AG09309 (cell line): ENCODE results near the gene THSD7A.

ENCODE experiments used
- DNase-seq: peaks from one replicate; pipeline ENCODE4 v3.0.0-alpha.2; 2010; ENCODE audit warnings: low read depth
- H3K4me3 ChIP-seq: 2 replicates; pipeline ENCODE4 v1.5.1; 2011; ENCODE audit warnings: mild to moderate bottlenecking, low read depth, low read length, moderate library complexity; ENCODE audit not compliant: control insufficient read depth
- TF ChIP-seq, protein P1 (sequence below): IDR thresholded peaks from 2 replicates; pipeline ENCODE4 v1.5.1; 2011; ENCODE audit warnings: mild to moderate bottlenecking, low read depth, low read length, inconsistent platforms; ENCODE audit not compliant: insufficient read depth, control insufficient read depth; ENCODE audit errors: missing control alignments

Gene THSD7A

DNA sequence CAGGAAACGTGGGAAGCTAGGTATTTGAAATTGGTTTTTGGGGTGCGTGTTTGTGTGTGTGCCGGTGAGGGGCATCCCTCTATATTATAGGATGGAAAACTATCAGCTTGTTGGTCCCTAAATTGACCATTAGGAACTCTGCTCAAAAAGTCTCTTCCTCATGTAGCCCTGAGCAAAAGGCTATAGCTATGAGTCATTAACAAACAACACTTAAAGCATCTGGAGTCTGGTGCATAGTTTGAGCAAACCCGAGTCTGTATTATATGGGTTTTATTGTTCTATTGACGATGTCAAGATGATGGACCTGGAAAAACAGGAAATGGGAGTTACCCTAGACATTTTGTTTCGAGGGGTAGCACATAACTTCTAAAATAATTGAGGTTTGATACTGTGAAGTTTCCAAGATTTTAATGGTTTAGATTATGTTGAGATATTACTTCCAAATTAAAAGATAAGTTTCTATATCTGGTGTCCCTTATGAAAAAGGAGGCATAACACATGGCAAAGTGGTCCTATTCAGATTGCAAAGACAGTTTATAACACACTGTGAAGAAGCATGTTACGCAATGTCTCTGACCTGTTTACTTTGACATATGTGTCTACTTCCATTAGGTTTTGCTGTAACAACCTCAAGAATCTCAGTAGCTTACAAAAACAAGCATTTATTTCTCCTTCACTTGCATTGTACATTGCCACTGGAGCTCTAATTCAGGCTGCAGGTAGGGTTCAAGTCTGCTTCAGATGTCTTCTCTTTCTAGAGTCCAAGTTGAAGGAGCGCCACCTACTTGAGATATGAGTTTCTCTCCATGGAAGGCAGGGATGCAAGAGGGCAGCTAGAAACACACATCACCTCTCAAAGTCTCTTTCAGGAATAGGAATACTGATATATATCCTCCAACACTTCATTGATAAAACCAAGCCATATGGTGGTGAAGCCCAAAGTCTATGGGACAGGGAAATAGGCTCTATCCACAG is 500.6 kb downstream of the THSD7A start:
- TF ChIP-seq, protein P1, sequence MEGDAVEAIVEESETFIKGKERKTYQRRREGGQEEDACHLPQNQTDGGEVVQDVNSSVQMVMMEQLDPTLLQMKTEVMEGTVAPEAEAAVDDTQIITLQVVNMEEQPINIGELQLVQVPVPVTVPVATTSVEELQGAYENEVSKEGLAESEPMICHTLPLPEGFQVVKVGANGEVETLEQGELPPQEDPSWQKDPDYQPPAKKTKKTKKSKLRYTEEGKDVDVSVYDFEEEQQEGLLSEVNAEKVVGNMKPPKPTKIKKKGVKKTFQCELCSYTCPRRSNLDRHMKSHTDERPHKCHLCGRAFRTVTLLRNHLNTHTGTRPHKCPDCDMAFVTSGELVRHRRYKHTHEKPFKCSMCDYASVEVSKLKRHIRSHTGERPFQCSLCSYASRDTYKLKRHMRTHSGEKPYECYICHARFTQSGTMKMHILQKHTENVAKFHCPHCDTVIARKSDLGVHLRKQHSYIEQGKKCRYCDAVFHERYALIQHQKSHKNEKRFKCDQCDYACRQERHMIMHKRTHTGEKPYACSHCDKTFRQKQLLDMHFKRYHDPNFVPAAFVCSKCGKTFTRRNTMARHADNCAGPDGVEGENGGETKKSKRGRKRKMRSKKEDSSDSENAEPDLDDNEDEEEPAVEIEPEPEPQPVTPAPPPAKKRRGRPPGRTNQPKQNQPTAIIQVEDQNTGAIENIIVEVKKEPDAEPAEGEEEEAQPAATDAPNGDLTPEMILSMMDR, result no peak
- H3K4me3 ChIP-seq, result no peak overlapping the region
- DNase-seq, result no peak

DNA sequence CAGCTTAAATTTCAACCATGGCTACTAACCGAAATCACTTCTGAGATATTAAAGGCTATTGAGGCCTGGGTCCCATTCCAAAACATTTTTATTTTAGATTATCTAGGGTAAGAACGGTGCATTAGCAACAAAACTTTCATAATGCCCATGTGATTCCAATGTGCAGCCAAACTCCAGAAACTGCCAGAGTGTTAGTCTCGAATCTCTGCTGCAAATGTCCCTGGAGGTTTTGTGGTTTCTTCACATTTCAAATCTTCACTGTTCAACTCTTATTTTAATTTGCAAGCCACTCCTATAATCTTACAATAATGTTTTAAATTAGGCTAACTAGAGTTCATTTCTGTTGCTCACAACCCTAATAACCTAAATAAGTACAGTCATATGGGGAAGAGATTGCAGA is 501.3 kb downstream of the THSD7A start:
- no peak for DNase-seq
- TF ChIP-seq, protein P1, result no peak
- H3K4me3 ChIP-seq, result no peak overlapping the region

GRCh38 chr7:11330208-11330607 is 501.8 kb downstream of the THSD7A start:
- TF ChIP-seq, protein P1, result no peak
- DNase-seq, result no peak
- no peak overlapping the region for H3K4me3 ChIP-seq

DNA sequence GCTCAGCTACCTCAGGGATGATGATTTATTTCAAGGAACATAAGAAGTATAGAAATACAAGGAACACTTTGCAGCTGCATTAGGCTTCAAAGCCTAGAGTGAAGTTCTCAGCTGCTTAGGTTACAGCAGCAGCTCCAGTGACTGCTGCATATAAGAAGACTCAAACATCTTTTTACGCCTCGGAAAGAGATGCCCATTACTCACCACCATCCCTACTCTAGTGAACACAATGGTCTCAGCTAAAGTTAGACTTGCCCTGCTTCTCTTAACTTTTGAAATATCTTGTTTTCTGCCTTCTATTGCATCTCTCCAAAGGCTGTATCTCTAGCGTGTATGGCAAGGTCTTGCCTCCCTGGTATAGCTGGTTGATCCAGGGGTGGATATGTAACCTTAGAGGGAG is 502.4 kb downstream of the THSD7A start:
- no peak for DNase-seq
- TF ChIP-seq, protein P1, result no peak
- no peak overlapping the region for H3K4me3 ChIP-seq

- TF ChIP-seq, protein P1, result no peak
- H3K4me3 ChIP-seq, result no peak overlapping the region
- no peak for DNase-seq
These were observed 503.7 kb downstream of the THSD7A start for GRCh38 chr7:11328309-11328708.

- TF ChIP-seq, protein P1, result no peak
- no peak for DNase-seq
- H3K4me3 ChIP-seq, result no peak overlapping the region
These were observed 504.4 kb downstream of the THSD7A start for GRCh38 chr7:11327633-11328032.
